ENCODE results near the gene CMSS1. TPM values are rescaled to one million over a fixed set of nuclear protein-coding genes. Genes with fewer than 3 reads are reported as not detected.

Gene CMSS1
- total and polyA plus RNA-seq, 12 donors: 16.2 to 75.6 (median 33.0) TPM

DNA sequence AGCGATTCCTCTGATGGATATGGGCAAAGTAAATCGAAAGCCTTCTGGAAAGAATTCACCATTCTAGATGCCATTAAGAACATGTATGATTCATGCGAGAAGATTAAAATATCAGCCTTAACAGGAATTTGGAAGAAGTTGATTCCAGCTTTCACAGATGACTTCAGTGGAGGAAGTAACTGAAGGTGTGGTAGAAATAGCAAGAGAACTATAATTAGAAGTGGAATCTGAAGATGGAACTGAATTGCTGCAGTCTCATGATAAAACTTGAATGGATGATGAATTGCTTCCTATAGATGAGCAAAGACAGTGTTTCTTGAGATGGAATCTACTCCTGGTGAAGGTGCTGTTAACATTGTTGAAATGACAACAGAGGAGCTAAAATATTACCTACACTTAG lies 413.0 kb downstream of the CMSS1 start:
- intact Hi-C loops (cut with DNase I): no loop called here
- no peaks in the 10 kb centered on the region for H3K4me1 ChIP-seq (replicated peaks in 1 of 2)
- no peaks in the 10 kb centered on the region for H3K27me3 ChIP-seq
- no peak for DNase-seq
- no peaks in the 10 kb centered on the region for H3K9me3 ChIP-seq (replicated peaks in 1 of 3)
- no peak overlapping the region for H3K4me3 ChIP-seq
- no peaks in the 10 kb centered on the region for H3K36me3 ChIP-seq (replicated peaks in 1 of 2)
- no peak for TF ChIP-seq POLR2A (IDR thresholded peaks at IDR 0.05)
- no peak for TF ChIP-seq CTCF (IDR thresholded peaks at IDR 0.05)
- H3K27ac ChIP-seq: no peak overlapping the region
- WGBS, 4 donors: 84 to 94% (median 90%) methylated on average over 3 of the region's 3 CpGs

Small RNAs within 50 kb of the gene (microRNA-seq; reads per million reads assigned to microRNA genes)
- gene MIR3921: 0 to 0.57 (median 0) reads per million in 3 donors

Small RNAs within 50 kb of the gene (small RNA-seq; reads per million reads assigned to genes)
- gene MIR3921: 0 reads per million in 2 donors

Other genes with a start within 250 kb of the CMSS1 start
- 10 to 100 TPM in 8 of 9 donors, under 1 TPM in 1; 0.94 to 59.2 (median 17.7) TPM for gene COL8A1, start 179.3 kb upstream of the CMSS1 start, total RNA-seq
- 10 to 100 TPM in 1 of 3 donors, 1 to 10 TPM in 2; 5.9 to 30.1 (median 7.7) TPM for gene COL8A1, start 179.3 kb upstream of the CMSS1 start, polyA plus RNA-seq

All from adrenal gland (tissue), 12 donors.